Measurements from ENCODE around the gene AFTPH. TPM values are rescaled to one million over a fixed set of nuclear protein-coding genes. Genes with fewer than 3 reads are reported as not detected.

Gene AFTPH
- total RNA-seq, 1 donor from 2014 or later: 33.4 TPM

- peaks cover 0 to 29% of the 10 kb centered on the region in 2 donors for H3K36me3 ChIP-seq
- H3K27me3 ChIP-seq: no peaks in the 10 kb centered on the region
- intact Hi-C loops (cut with DNase I): no loop called here
- no peak overlapping the region for H3K4me3 ChIP-seq
- H3K4me1 ChIP-seq: no peaks in the 10 kb centered on the region
- no peak for DNase-seq (ENCODE audit: extremely low spot score in 2 of 2)
- H3K9me3 ChIP-seq: no peaks in the 10 kb centered on the region
- no peak for TF ChIP-seq POLR2A (IDR thresholded peaks at IDR 0.05)
- no peak for TF ChIP-seq POLR2AphosphoS5 (IDR thresholded peaks at IDR 0.05; ENCODE audit: insufficient read depth in 1 of 2, low read depth in 1 of 2)
- TF ChIP-seq, protein P1, sequence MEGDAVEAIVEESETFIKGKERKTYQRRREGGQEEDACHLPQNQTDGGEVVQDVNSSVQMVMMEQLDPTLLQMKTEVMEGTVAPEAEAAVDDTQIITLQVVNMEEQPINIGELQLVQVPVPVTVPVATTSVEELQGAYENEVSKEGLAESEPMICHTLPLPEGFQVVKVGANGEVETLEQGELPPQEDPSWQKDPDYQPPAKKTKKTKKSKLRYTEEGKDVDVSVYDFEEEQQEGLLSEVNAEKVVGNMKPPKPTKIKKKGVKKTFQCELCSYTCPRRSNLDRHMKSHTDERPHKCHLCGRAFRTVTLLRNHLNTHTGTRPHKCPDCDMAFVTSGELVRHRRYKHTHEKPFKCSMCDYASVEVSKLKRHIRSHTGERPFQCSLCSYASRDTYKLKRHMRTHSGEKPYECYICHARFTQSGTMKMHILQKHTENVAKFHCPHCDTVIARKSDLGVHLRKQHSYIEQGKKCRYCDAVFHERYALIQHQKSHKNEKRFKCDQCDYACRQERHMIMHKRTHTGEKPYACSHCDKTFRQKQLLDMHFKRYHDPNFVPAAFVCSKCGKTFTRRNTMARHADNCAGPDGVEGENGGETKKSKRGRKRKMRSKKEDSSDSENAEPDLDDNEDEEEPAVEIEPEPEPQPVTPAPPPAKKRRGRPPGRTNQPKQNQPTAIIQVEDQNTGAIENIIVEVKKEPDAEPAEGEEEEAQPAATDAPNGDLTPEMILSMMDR (IDR thresholded peaks at IDR 0.05): no peak
- no peak overlapping the region for H3K27ac ChIP-seq
Measured at GRCh38 chr2:64582774-64583340, 58.7 kb downstream of the AFTPH start.

- no peak for TF ChIP-seq POLR2AphosphoS5 (IDR thresholded peaks at IDR 0.05; ENCODE audit: insufficient read depth in 1 of 2, low read depth in 1 of 2)
- TF ChIP-seq, protein P1 (IDR thresholded peaks at IDR 0.05): no peak
- TF ChIP-seq POLR2A (IDR thresholded peaks at IDR 0.05): no peak
- H3K4me1 ChIP-seq: no peaks in the 10 kb centered on the region
- no peak for DNase-seq (ENCODE audit: extremely low spot score in 2 of 2)
- no peak overlapping the region for H3K4me3 ChIP-seq
- intact Hi-C loops (cut with DNase I): no loop called here
- H3K36me3 ChIP-seq: peaks cover 0 to 17% of the 10 kb centered on the region in 2 donors
- no peaks in the 10 kb centered on the region for H3K27me3 ChIP-seq
- H3K27ac ChIP-seq: no peak overlapping the region
- no peaks in the 10 kb centered on the region for H3K9me3 ChIP-seq
Measured at GRCh38 chr2:64586054-64586453, 61.9 kb downstream of the AFTPH start.

DNA sequence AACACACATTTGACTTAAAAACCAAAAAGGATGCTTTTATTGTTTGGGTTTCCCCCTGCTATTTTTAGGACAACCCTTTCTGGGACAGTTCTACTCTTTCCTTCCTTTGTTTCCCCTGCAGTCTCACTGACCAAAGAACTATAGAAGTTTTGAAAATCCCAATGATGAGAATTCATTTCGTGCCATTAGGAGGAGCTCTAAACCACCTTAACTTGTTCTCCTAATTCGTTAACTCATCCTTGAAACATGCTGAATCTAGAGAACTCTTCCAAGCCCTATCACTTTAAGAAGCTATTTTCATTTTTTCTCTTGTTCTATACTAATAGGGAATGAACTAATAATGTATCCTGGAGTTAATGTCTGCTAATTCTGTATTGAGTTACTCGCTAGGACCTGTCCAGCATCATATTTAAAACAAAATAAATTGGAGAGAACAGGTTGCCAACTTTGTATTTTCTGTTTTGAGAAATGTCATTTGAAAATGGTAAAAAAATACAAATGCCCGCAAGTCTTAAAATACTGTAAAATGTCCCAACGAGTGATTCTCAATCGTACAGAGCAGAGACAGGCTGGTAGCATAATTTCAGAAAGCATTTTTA is 62.9 kb downstream of the AFTPH start:
- H3K4me3 ChIP-seq: no peak overlapping the region
- no peak for DNase-seq (ENCODE audit: extremely low spot score in 2 of 2)
- TF ChIP-seq, protein P1 (IDR thresholded peaks at IDR 0.05): peak; percentile 33 to 64 (median 38)
- TF ChIP-seq POLR2AphosphoS5 (IDR thresholded peaks at IDR 0.05; ENCODE audit: insufficient read depth in 1 of 2, low read depth in 1 of 2) (peak in 1 of 2 donors; percentile 47), POLR2A (IDR thresholded peaks at IDR 0.05) (no peak)
- peaks cover 0 to 24% of the 10 kb centered on the region in 2 donors for H3K36me3 ChIP-seq
- intact Hi-C loops (cut with DNase I): no loop called here
- no peaks in the 10 kb centered on the region for H3K9me3 ChIP-seq
- H3K4me1 ChIP-seq: no peaks in the 10 kb centered on the region
- no peak overlapping the region for H3K27ac ChIP-seq
- H3K27me3 ChIP-seq: no peaks in the 10 kb centered on the region

DNA sequence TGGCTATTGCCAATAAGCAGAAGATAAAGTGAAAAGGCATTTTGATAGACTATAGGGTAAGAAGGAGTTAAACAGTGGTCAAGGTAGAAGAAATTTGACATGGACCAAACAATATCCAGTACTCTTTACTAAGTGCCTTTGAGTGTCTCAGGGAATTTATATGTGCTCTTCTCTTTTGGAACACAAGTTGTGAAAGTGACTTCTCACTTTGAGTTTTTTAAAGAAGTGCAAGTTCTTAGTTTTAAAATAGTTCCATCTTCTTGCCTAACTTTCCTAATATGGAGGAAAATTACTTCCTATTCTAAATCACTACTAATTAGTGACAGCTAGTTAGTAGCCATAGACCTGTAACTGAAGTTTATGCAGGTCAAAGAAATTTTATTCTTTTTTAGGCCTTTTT is 63.4 kb downstream of the AFTPH start:
- Histone ChIP-seq H3K4me3 (no peak overlapping the region), H3K36me3 (peaks cover 0 to 25% of the 10 kb centered on the region in 2 donors), H3K4me1 (no peaks in the 10 kb centered on the region), H3K9me3 (no peaks in the 10 kb centered on the region), H3K27ac (no peak overlapping the region), H3K27me3 (no peaks in the 10 kb centered on the region)
- intact Hi-C loops (cut with DNase I): no loop called here
- DNase-seq (ENCODE audit: extremely low spot score in 2 of 2): no peak
- TF ChIP-seq, protein P1 (IDR thresholded peaks at IDR 0.05): no peak
- TF ChIP-seq POLR2A (IDR thresholded peaks at IDR 0.05) (no peak), POLR2AphosphoS5 (IDR thresholded peaks at IDR 0.05; ENCODE audit: insufficient read depth in 1 of 2, low read depth in 1 of 2) (no peak)

DNA sequence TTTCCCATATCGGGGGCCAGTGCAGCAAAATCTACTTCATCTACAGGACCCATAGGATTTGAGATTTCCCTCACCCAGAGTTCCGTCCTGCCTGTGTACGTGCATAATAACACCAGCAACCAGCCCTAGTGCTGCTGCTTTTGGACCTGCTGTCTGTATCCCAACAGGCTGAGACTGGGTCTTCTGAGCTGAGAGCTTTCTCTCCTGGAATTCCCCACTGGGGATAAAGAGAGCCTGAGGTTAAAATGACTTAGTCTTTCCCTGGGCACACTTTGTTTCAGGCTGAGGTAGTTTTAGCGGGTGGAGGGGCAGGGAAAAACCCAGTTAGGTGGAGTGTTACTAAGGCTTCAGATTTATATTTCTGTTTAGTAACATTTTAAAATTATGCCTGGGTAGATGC is 67.1 kb downstream of the AFTPH start:
- no peak for DNase-seq (ENCODE audit: extremely low spot score in 2 of 2)
- H3K9me3 ChIP-seq: no peaks in the 10 kb centered on the region
- H3K27ac ChIP-seq: no peak overlapping the region
- TF ChIP-seq, protein P1 (IDR thresholded peaks at IDR 0.05): no peak
- TF ChIP-seq POLR2AphosphoS5 (IDR thresholded peaks at IDR 0.05; ENCODE audit: insufficient read depth in 1 of 2, low read depth in 1 of 2) (no peak), POLR2A (IDR thresholded peaks at IDR 0.05) (no peak)
- peaks cover 0 to 18% of the 10 kb centered on the region in 2 donors for H3K36me3 ChIP-seq
- intact Hi-C loops (cut with DNase I): no loop called here
- peaks cover 26% of the 10 kb centered on the region for H3K4me1 ChIP-seq
- H3K27me3 ChIP-seq: no peaks in the 10 kb centered on the region
- H3K4me3 ChIP-seq: no peak overlapping the region

Measured in vagina (tissue), 2 donors.